A673 (cell line): Measurements from ENCODE around the gene PRSS38.
"Not testable (repeated sequence)": the region's sequence is repeated elsewhere in the genome, so short reads cannot be mapped to it uniquely, and the experiment has no call there.

Experiments
- EZH2 ChIP-seq: fragments of 200-600 bp; sonication (generic); IDR thresholded peaks from 2 replicates; pipeline ENCODE4 v1.6.1; 2017; ENCODE audit warnings: borderline replicate concordance, low read depth, mild to moderate bottlenecking, mixed read lengths, antibody characterized with exemption, low read length; ENCODE audit not compliant: poor library complexity, severe bottlenecking
- TF ChIP-seq, protein P1 (sequence below): fragments of 300-800, 200-600 bp; sonication (generic); conservative IDR thresholded peaks from 2 replicates; pipeline ENCODE4 v1.5.1; 2017; ENCODE audit warnings: low read depth, mild to moderate bottlenecking, antibody characterized with exemption, low read length, moderate library complexity, mixed read lengths

DNA sequence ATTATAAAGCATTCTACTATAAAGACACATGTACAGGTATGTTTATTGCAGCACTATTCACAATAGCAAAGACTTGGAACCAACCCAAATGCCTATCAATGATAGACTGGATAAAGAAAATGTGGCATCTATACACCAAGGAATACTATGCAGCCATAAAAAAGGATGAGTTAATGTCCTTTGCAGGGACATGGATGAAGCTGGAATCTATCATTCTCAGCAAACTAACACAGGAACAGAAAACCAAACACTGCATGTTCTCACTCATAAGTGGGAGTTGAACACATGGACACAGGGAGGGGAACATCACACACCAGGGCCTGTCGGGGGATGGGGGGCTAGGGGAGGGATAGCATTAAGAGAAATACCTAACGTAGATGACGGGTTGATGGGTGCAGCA is 62.3 kb downstream of the PRSS38 start:
- TF ChIP-seq, protein P1, sequence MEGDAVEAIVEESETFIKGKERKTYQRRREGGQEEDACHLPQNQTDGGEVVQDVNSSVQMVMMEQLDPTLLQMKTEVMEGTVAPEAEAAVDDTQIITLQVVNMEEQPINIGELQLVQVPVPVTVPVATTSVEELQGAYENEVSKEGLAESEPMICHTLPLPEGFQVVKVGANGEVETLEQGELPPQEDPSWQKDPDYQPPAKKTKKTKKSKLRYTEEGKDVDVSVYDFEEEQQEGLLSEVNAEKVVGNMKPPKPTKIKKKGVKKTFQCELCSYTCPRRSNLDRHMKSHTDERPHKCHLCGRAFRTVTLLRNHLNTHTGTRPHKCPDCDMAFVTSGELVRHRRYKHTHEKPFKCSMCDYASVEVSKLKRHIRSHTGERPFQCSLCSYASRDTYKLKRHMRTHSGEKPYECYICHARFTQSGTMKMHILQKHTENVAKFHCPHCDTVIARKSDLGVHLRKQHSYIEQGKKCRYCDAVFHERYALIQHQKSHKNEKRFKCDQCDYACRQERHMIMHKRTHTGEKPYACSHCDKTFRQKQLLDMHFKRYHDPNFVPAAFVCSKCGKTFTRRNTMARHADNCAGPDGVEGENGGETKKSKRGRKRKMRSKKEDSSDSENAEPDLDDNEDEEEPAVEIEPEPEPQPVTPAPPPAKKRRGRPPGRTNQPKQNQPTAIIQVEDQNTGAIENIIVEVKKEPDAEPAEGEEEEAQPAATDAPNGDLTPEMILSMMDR = not testable (repeated sequence)
- TF ChIP-seq EZH2 = not testable (repeated sequence)
